DMS 273 treated with DMSO at 0.1 percent for 48 hours (cell line): Measurements from ENCODE around the gene PTPRT.

Experiments used
- DNase-seq: peaks from one replicate; lab custom pipeline; 2025; lab: John Stamatoyannopoulos, UW

The PTPRT gene

GRCh38 chr20:43189554-43190331 is at the start of gene PTPRT:
PTPRT (minus strand) TSS chr20:43189906; CDS start chr20:43189733, 173 bp downstream.
- no peak for DNase-seq

GRCh38 chr20:43238833-43239232 is 49.1 kb upstream of the PTPRT start:
- DNase-seq: no peak

DNA sequence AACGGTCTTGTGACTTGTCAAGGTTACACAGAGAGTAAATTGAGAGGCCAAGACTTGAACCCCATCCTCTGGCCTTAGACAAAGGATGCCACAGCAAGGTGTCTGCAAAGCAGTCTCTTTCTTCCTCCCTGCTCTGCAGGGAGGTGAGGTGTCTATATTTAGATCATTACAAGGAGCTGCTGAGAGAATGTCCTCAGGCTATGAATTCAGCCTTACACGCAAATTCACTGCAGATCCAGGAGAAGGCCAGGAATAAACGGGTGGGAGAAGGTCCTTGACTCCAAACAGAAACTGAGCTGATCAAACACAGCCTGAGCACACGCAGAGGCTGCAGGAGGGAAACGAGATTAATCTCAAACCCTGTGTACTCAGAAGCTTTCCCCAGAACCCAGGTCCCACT is 48.6 kb upstream of the PTPRT start:
- no peak for DNase-seq

DNA sequence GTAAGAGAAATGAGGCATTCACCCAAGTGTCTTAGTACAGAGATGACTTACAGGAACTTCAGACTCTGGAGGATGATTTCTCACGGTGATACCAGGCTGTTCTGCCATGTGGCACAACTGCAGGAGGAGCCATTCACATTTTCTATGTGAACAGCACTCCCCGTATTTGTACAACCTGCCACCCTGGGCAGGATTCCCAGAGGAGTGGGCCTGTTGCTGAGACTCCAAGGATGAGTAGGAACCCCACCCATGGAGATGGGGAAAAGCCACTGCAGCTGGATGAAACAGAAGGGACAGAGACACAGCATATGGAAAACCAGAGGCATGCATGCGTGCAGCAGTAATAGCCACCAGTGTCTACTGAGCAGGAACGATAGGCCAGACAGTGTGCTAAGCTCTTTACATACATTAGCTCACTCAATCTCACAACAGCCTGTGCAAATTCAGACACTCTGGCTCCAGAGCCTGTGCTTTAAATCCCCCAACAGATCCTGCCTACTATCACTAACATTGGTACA is 48.0 kb upstream of the PTPRT start:
- no peak for DNase-seq

- no peak for DNase-seq
These were observed 46.3 kb upstream of the PTPRT start for GRCh38 chr20:43235998-43236397.

GRCh38 chr20:43231829-43232228 is 42.1 kb upstream of the PTPRT start:
- no peak for DNase-seq

DNA sequence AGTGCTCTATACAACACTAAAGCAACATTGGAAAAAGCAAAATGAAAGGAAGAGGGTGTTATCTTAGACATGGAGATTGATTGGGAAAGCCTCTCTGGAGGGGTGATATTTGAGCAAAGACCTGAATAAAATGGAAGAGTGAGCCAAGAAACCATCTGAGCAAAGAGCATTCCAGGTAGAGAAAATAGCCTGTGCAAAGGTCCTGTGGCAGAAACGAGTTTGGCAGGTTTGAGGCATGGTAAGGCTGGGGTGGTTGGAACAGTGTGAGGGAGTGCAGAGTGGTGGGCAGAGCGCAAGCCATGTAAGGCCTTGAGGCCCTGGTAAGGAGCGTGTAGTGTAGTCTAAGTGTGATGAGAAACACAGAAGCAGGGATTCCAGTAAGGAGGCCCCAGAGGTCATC is 40.0 kb upstream of the PTPRT start:
- DNase-seq: no peak

GRCh38 chr20:43220612-43221011 is 30.9 kb upstream of the PTPRT start:
- no peak for DNase-seq

- DNase-seq: no peak
These were observed 21.2 kb upstream of the PTPRT start for GRCh38 chr20:43210901-43211300.

DNA sequence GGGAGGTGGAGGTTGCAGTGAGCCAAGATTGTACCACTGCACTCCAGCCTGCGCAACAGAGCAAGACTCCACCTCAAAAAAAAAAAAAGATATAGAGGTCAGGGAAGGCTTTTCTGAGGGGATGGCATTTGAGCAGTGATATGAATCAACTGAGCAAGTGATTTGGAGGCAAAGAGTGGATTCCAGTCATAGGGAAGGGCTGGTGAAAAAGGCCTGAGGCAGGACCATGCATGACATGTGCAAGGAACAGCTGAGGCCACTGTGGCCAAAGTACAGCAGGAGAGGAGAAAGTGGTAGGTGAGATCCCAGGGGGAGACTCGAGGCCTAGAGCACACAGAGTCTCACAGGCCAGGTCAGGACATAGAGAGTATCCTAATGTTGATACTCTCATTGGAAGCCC is 20.1 kb upstream of the PTPRT start:
- DNase-seq: no peak

GRCh38 chr20:43205699-43206098 is 16.0 kb upstream of the PTPRT start:
- DNase-seq: no peak

- DNase-seq: no peak
These were observed 12.4 kb upstream of the PTPRT start for GRCh38 chr20:43202100-43202499.

DNA sequence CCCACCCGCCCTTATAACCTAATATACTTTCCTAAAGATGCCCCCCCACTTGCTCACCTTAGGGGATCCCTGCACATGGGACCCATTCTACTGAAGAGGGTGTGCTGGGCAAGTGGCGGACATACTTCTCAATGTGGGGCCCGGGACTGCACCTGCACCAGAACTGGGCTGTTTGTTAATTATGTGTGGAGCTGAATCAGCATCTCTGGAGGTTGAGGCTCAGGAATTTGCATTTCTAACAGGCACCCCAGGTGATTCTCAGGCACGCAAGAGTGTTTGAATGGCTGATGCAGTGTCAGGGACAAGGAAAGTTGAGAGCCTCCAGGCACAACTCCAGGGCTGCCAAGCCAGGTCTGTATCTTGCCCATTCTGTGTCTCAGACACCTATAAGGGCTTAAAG is 8.9 kb upstream of the PTPRT start:
- no peak for DNase-seq

- no peak for DNase-seq
These were observed 6.5 kb upstream of the PTPRT start for GRCh38 chr20:43196243-43196642.

DNA sequence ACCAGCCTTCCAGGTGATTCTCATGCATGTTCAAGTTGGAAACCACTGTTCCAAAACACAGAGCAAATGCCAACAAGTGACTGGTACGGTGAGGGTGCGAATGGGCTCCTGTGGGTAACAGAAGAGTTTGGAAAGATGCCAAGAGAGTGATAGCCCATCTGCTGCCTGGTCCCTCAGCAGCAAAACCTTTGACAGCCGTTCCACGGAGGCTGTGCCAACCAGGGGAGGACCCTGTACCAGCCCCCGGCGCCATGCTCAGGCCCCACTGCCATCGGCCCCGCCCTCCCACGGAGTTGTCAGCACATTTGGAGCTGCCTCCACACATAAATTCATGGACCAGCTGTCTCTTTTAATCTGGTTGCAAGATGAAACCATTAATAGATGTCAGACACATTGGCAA is 4.4 kb upstream of the PTPRT start:
- DNase-seq: no peak

GRCh38 chr20:43193443-43193842 is 3.7 kb upstream of the PTPRT start:
- no peak for DNase-seq

- no peak for DNase-seq
These were observed 2.5 kb upstream of the PTPRT start for GRCh38 chr20:43191946-43192863.

DNA sequence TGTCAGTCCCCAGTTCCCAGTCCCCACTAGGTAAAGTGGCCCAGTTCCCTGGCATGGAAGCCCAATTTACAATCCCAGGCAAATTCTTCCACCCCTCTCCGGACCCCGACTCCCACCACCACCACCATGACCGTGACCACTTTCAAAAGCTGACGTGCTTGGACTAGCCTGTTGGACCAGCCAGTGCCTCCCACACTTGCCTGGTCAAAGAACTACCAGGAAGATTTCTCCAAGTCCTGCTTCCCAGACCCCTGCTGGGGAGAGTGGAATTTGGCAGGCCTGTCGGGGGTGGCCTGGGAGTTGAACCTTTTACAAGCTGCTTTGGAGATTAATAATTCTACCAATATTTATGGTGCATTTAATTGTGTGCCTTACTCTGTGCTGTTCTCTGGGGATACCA is 1.4 kb upstream of the PTPRT start:
- DNase-seq: no peak

DNA sequence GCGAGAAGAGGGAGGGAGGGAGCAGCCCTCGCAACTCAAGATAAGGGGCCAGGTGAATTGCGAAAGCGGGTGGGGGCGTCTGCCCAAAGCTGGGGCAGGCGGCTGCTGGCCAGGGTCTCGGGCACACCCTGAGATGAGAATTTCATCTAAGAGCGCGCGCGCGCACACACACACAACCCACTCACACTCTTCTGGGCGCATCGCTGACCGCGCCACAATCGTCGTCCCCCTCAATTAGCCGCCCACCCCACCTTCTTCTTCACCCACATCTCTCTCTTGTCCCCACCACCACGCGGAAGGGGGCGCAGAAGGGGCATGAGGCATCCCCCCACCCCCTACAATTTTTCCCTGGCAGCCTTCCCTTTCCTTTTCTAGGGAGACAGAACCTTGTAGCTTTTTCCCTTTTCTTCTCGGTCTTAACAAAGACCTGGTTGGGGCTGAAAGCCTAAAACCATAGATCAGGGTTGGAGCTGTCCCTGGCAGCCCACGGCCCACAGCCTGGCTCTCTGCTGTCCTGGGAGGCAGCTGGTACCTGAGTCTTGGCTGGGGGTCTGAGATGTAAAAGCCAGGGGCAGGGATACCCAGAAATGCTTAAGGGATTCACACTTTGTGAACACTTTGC is 737 bp upstream of the PTPRT start:
- DNase-seq: no peak

DNA sequence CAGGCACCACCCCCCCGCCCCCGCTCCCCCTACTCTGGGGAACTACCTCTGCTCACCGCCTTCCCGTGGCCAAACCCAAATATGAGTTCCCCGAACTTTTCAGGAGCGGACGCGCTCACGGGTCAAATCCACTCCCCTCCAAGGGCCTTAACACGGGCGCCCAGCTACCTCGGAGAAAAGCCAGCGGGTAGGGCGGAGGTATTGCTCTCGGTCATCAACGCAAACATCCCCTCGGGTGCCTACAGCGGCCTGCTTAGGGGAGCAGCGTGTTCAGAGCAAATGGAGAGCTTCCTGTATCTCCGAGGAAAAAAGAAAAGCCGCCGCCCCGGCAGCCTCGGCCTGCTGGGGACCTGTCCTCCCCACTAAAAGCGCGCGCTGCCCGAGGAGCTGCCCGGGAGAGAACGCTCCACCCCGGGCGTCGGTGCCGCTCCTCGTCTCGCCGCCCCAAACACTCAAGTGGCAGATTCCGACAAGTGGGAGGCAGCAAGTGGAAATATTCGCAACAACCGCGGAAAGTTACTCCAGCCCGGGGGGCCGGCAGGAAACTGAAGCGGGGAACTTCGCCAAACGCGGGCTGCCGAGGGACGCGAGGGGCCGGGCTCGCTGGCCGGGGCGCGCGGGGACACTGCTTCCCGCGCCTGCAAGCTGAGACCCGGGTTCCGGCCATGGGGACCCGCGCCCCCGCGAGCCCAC is 699 bp downstream of the PTPRT start:
- DNase-seq: no peak

DNA sequence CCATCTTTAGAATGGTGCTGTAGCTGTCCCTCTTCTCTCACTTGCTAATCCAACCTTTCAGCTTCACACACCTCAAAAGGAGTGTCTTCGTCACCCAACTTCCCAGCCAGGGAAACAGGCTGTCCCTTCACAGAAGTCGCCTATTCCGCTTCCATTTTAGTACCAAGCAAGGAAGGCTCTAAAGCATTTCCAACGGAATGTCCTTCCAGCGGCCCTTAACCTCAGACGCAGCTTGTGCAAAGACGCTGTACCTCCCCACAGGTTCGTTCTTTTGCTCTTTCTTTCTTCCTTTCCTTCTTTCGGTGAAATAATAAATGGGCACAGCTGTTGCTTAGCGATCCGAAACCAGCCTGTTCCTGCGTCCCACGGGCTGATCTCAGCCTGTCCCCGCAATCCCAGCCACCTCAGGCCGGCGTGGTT is 1.5 kb downstream of the PTPRT start:
- DNase-seq: no peak
